ENCODE data around the gene ZFC3H1. TPM values are rescaled to one million over a fixed set of nuclear protein-coding genes. Genes with fewer than 3 reads are reported as not detected.

Gene ZFC3H1
- total and polyA plus RNA-seq, 2 of the 8 experiments (the other 6 are each of a cell fraction or from before 2014, with no cell fraction given) = 20.0 to 32.4 TPM

DNA sequence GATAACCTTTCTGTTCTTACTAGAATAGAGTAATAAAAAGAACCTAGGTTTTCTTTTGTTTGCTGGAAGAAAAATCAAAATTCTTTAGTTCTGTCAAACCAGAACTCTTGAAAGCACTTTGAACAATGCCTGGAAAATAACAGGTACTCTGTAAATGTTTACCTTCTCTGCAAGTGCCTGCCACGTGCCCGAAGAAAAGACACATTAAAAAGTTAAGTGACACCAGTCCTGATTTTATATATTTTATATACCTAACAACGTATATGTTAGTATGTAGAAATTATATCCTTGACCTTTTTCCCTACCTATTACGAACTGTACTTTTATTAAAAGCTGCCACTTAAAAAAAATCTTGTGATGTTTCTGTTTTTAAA, 1.4 kb upstream of the ZFC3H1 start:
- H3K27ac ChIP-seq (ENCODE audit: low read depth, low read length) = no peak overlapping the region; the same call in 1 of the 2 replicates
- no peak overlapping the region for H3K14ac ChIP-seq (ENCODE audit: insufficient read length)
- no peaks in the 10 kb centered on the region for H3K79me1 ChIP-seq (ENCODE audit: low read depth, low read length)
- no peak overlapping the region for H2BK120ac ChIP-seq (replicated peaks; ENCODE audit: low read depth, low read length)
- H3K36me3 ChIP-seq (ENCODE audit: control insufficient read depth in 2 of 4, insufficient read depth in 4 of 4, low read length in 3 of 4) = peaks cover 0 to 3% (median 0%) of the 10 kb centered on the region in 4 experiments; a peak in 1 of 8 replicates
- no peak overlapping the region for H3K4ac ChIP-seq (replicated peaks; ENCODE audit: insufficient read length, low read depth, low read length)
- no peak overlapping the region for H2AFZ ChIP-seq (ENCODE audit: low read length)
- no peak overlapping the region for H3K18ac ChIP-seq (ENCODE audit: extremely low read depth, low read length)
- no peak for TF ChIP-seq TCF12 (IDR thresholded peaks at IDR 0.05; ENCODE audit: low read depth, low read length)
- TF ChIP-seq, protein P1, sequence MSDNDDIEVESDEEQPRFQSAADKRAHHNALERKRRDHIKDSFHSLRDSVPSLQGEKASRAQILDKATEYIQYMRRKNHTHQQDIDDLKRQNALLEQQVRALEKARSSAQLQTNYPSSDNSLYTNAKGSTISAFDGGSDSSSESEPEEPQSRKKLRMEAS (IDR thresholded peaks at IDR 0.05) = peak; percentile 16; the same call in 1 of the 2 replicates
- H3K23ac ChIP-seq (ENCODE audit: insufficient read length) = no peak overlapping the region
- H3K23me2 ChIP-seq (ENCODE audit: low read depth, low read length) = peaks cover 6% of the 10 kb centered on the region; the same call in 1 of the 2 replicates
- peak overlapping the region in 3 of 4 experiments; percentile 93 to 99 (median 99); a peak in 4 of 7 replicates for H3K9ac ChIP-seq (replicated peaks in 1 of 4; ENCODE audit: extremely low read depth in 1 of 4, low read depth in 3 of 4, low read length in 3 of 4)
- POLR2A ChIA-PET (ENCODE audit: partially characterized antibody) = interaction anchor here (1.5 to 4.5 kb wide), 5 partner anchors 8 to 90 kb away, joined by 4 to 81 read pairs (median 5); partner anchors contain the start of genes RAB21 and TMEM19
- H2BK20ac ChIP-seq (ENCODE audit: low read length) = no peak overlapping the region
- no peak overlapping the region for H2AK5ac ChIP-seq (ENCODE audit: low read depth, low read length)
- peak overlapping the region; percentile 51 to 65 for H3K4me2 ChIP-seq (ENCODE audit: insufficient read depth in 1 of 2, low read depth in 2 of 2, low read length in 2 of 2)
- no peak overlapping the region for H4K5ac ChIP-seq (ENCODE audit: insufficient read length, low read depth, low read length)
- CTCF ChIA-PET (ENCODE audit: partially characterized antibody) = interaction anchor here (3.4 to 3.7 kb wide), 2 partner anchors 20 to 82 kb away, joined by 20 to 21 read pairs; partner anchors contain the start of gene TMEM19
- no peak overlapping the region for H2BK12ac ChIP-seq (ENCODE audit: low read depth, low read length)
- H3K79me2 ChIP-seq (ENCODE audit: control insufficient read depth in 1 of 2, insufficient read depth in 2 of 2, low read length in 2 of 2) = peaks cover 0 to 50% of the 10 kb centered on the region in 2 experiments; a peak in 3 of 4 replicates
- DNase-seq (ENCODE audit: low read depth in 1 of 2, low spot score in 2 of 2) = no peak
- no peak overlapping the region for H3K56ac ChIP-seq (replicated peaks; ENCODE audit: insufficient read length, low read depth, low read length)
- H2BK5ac ChIP-seq (ENCODE audit: low read depth, low read length) = no peak overlapping the region
- H4K8ac ChIP-seq (ENCODE audit: extremely low read depth, insufficient read depth, low read length) = no peak overlapping the region
- WGBS, 2 experiments (ENCODE audit: extremely low coverage in 1 of 2, insufficient coverage in 1 of 2, insufficient read length in 1 of 2, insufficient replicate concordance in 2 of 2, low coverage in 1 of 2, low lambda C conversion rate in 2 of 2, missing lambda C conversion rate in 1 of 2) = 36% methylated on average over 4 of the region's 4 CpGs; no CpG with 5 or more reads in 1 of the 2 experiments
- H3K27me3 ChIP-seq (replicated peaks in 1 of 4; ENCODE audit: control insufficient read depth in 3 of 4, extremely low read depth in 1 of 4, insufficient read depth in 3 of 4, low read length in 3 of 4) = no peaks in the 10 kb centered on the region
- H2BK15ac ChIP-seq (ENCODE audit: low read length) = no peak overlapping the region
- peak overlapping the region; percentile 84 to 98 (median 94) for H3K4me3 ChIP-seq (ENCODE audit: extremely low read depth in 1 of 4, insufficient read depth in 2 of 4, low read depth in 3 of 4, low read length in 4 of 4)
- no peaks in the 10 kb centered on the region; a peak in 1 of 7 replicates for H3K4me1 ChIP-seq (replicated peaks in 1 of 4; ENCODE audit: control insufficient read depth in 3 of 4, insufficient read depth in 4 of 4, low read length in 3 of 4)
- no peak overlapping the region for H4K91ac ChIP-seq (replicated peaks; ENCODE audit: insufficient read length, low read length)
- H3K9me3 ChIP-seq (ENCODE audit: insufficient read depth in 2 of 2, low read depth in 1 of 2, low read length in 1 of 2) = no peaks in the 10 kb centered on the region
- FAIRE-seq = no peak
- peaks cover 4 to 7% of the 10 kb centered on the region in 2 experiments for H4K20me1 ChIP-seq (replicated peaks in 1 of 2; ENCODE audit: control insufficient read depth in 1 of 2, insufficient read depth in 2 of 2, low read length in 2 of 2)

Data from H1 (cell line).